GM18511 (cell line): ENCODE measurements around the gene GNG13.

ENCODE experiments used
- ATAC-seq: cut with Tn5 transposase; IDR thresholded peaks from one replicate; pipeline ENCODE4 v1.9.1; 2021; ENCODE audit warnings: mild to moderate bottlenecking, moderate library complexity; ENCODE audit not compliant: unreplicated experiment

GNG13 gene

DNA sequence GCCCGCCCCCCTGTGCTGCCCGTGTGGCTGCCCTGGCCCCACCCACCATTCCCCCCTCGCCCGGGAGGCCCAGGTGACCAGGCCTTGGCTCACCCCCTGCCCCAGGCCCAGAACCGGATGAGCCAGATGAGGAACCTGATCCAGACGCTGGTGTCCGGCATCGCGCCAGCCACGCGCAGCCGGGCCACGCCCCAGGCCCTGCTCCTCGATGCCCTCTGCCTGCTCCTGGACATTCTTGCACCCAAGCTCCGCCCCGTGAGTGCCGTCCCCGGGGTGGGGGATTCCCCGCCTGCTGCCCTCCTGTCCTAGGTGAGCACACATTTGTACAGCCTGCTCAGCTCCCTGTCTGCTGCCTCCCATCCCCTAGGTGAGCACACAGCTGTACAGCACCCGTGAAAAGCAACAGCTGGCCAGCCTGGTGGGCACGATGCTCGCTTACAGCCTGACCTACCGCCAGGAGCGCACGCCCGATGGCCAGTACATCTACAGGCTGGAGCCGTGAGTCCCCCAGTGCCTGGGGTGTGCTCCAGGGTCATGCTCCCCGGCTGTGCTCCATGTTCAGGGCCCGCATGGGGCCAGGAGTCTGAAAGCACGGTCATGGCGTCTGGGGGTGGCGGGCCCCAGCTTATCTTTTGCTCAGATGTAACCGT lies 4.8 kb downstream of the GNG13 start:
- ATAC-seq: no peak

DNA sequence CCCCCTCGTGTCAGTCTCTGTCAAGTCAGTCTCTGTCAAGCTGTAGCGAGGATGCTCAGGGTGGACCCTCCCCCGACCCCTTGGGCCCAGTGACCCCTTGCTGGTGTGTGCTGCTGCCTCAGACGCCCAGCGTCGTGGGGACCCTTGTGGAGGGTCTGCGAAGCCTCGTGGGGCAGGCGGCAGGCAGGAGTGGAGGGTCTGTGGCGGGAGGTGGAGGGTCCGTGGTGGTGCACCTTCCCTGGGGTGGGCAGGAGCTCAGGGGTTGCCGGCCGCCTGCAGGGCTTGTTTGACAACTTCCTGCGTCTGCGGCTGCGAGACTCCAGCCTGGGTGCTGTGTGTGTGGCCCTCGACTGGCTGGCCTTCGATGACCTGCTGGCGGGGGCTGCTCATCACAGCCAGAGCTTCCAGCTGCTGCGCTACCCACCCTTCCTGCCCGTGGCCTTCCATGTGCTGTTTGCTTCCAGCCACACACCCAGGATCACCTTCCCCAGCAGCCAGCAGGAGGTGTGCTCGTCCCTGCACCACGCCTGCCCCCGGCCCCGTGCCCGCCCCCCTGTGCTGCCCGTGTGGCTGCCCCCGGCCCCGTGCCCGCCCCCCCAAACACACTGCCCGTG lies 5.6 kb downstream of the GNG13 start:
- ATAC-seq: no peak

DNA sequence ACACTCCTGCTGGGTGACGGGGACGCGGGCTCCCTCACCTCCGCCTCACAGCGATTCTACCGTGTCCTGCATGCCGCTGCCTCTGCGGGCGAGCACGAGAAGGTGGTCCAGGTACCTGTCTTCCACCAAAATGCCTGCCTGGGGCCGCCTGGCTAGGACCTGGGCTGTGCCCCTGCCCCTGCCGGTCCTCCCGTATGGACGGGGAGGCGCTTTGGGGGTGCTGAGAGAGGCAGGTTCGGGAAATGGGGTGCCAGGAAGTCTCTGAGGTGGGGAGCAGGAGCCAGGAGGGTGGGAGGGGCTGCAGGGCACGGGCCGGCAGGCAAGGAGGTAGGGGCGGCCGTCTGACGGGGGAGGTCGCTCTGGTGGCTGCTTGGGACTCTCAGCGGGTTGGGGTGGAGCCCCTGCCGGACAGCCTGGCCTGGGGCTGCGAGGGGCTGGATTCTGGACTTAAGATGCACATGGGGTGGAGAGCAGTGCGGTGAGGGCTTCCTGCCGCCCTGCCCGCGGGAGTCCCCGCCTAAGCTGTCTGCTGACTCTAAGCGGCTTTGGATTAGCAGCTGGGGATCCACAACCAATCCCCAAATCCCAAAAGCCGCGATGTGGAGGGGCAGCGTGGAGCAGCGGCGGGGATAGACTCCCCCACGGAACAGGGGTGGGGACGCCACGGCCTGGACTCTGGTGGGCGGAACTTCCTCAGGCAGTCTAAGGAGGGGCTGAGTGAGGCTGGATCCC lies 6.3 kb downstream of the GNG13 start:
- ATAC-seq: no peak

DNA sequence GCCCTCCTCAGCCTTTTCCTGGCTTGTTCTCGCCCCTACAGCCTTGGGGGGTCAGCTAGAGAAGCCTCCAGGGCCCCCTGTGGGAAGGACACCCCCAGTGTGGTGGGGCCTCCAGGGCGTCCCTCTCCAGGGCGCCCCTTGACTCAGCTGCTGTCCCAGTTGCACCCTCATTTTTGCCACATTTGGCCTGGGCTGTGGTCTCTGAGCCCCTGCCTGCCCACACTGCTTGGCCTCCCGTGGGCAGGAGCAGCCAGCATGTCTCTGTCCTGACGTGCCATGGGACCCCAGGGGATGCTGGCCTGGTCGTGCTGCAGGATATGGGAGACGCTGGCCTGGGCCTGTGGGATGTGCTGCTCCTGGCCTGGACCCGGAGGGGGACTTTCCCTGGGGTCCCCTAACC lies 7.1 kb downstream of the GNG13 start:
- no peak for ATAC-seq

DNA sequence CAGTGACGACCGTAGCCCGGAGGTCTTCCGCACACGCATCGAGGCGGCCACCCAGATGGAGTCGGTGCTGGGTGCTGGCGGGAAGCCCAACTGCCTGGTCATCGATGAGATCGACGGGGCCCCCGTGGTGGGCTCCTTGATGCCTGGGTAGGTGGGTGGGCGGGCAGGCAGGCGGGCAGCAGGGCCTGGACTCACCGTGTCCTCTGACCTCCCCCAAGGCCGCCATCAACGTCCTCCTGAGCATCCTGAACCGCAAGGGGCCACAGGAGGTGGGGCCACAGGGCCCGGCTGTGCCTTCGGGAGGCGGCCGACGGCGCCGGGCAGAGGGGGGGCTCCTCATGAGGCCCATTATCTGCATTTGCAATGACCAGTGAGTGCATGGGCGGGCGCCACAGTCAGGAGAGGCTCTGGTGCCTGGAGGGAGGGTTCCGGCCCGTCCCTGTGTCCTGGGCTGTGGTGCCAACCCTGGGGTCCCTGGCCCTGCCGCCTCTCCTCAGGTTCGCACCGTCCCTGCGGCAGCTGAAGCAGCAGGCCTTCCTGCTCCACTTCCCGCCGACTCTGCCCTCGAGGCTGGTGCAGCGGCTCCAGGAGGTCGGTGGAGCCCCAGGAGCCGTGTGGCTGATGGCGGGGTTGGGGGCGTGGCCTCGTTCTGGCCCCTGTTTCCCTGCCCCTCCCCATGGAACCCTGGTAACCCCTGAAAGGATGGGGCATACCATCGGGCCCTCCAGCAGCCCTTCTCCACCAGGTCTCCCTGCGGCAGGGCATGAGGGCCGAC lies 8.1 kb downstream of the GNG13 start:
- ATAC-seq: no peak

DNA sequence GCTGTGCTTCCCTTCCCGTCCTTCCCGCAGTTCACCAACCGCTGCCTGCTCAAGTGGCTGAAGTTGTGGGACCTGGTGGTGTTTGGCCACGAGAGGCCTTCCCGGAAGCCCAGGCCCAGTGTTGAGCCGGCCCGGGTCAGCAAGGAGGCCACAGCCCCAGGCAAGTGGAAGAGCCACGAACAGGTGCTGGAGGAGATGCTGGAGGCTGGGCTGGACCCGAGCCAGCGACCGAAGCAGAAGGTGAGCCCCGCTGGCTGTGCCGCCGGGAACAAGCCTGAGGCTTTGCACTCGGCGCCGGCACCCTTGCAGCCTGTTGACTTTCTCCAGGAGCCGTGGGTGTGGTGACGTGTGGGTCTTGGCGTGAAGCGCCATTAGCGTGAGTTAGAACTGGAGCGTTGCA lies 9.4 kb downstream of the GNG13 start:
- no peak for ATAC-seq

DNA sequence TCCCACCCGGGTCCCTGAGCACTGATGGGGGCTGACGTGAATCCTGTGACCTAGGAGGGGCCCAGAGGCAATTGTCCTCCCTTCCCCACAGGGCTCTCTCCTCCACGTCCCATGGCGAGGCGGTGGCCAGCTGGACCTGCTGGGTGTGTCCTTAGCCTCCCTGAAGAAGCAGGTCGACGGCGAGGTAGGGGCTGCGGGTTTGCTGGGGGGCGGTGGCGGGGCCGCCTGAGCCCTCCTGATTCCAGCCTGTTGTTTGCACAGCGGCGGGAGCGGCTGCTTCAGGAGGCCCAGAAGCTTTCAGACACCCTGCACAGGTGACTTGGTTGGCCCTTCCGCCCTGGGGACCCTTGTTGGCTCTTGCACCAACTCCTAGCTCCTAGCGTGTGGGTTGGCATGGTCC lies 10.4 kb downstream of the GNG13 start:
- ATAC-seq: no peak

DNA sequence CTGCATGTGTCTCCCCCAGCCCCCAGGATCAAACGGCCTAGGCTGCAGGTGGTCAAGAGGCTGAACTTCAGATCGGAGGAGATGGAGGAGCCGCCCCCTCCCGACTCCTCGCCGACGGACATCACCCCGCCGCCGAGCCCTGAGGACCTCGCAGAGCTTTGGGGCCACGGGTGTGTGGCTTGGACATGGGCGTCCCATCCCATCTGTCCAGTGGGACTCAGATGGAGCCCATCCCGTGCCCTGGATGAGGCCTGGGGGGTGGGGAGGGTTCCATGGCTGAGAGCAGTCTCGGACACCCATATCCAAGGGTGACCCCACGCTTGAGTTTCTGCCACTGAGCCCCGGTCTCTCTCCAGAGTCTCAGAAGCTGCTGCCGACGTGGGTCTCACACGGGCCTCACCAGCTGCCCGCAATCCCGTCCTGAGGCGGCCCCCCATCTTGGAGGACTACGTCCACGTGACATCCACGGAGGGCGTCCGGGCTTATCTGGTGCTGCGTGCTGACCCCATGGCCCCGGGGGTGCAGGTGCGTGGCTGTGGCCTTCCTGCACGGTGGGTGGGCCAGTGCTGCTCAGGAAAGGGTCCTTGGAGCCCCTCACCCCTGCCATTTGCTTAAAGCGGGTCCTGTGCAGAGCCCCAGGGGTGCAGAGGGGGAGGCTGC lies 11.2 kb downstream of the GNG13 start:
- no peak for ATAC-seq

DNA sequence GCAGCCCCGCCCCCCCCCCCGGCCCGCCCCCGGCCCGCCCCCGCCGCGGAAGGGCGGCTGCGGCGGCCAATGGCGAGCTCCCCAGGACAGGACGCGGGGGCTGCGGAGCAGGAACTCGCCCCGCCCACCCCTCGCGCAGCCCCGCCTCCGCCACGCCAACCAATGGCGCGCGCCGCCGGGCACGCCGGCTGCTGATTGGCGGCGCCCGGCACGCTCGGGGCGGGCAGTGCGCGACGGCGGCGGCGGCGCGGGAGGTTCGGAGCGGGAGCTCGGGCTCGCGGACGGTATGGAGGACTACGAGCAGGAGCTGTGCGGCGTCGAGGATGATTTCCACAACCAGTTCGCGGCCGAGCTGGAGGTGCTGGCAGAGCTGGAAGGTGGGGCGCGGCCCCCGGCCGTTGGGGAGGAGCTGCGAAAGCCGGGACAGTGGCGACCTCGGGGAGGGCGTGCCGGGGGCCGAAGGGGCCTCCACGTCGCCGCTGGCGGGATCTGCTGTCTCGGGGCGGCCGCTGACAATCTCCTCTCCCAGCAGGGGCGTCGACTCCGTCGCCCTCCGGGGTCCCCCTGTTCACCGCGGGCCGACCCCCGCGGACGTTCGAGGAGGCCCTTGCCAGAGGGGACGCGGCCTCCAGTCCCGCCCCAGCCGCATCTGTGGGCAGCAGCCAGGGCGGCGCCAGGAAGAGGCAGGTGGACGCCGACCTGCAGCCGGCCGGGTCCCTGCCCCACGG lies 12.0 kb downstream of the GNG13 start, which contains the start of gene CHTF18:
Gene CHTF18 (plus strand): TSS at position 222 of the 728 bp plus-strand sequence. CDS start 65 bp downstream, at position 287.
- ATAC-seq: peak; percentile 83

DNA sequence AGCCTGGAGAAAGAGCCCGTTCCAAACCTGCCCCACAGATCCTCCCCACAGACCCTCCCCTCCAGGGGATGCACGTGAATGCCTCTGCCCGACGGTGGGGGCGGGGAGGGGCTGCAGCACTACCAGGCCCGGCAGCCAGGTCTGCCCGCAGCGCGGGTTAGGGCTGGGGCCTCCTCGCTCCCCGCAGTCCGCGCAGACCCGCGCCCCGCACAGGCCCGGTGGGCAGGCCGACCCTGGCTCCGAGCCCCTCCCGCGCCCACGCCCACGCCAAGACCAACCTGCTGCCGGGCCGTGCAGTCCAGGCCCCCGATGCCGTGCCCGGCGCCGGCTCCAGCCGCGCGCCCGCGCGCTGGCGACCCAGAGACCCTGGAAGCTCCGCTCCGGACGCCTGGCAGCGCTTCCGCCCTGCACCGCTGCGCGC lies 12.5 kb downstream of the GNG13 start, which contains the start of gene RPUSD1:
Gene RPUSD1 (minus strand): TSS at position 404 of the 421 bp plus-strand sequence. CDS start 644 bp downstream, outside the sequence.
- ATAC-seq: peak; percentile 34

DNA sequence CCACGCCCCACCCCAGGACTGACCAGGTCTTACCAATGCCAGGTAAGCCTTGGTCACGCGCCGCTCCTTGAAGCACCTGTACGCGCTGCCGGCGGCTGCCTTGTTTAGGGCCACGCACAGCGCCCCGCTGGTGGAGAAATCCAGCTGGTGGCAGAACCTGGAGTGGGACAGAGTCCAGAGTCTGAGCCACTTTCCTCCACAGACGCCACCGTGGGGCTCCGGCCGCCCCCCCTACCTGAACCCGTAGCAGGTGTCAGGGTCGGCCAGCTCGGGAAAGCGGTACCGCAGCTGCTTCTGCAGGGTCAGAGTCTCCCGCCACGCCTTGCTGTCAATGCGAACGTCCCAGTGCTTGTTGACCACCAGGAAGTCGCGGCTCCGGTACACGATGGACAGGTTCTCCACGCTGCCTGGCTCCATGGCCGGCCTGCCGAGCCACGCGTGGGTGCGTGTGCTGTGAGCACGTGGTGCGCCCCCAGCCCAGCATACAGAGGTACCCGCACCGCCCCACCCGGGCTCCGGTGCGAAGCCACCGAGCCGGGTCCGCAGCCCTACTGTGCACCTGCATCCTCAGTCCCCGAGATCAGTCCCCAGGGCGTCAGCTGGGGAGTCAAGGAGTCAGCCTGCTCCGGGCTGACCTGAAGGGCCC lies 13.1 kb downstream of the GNG13 start:
- no peak for ATAC-seq

DNA sequence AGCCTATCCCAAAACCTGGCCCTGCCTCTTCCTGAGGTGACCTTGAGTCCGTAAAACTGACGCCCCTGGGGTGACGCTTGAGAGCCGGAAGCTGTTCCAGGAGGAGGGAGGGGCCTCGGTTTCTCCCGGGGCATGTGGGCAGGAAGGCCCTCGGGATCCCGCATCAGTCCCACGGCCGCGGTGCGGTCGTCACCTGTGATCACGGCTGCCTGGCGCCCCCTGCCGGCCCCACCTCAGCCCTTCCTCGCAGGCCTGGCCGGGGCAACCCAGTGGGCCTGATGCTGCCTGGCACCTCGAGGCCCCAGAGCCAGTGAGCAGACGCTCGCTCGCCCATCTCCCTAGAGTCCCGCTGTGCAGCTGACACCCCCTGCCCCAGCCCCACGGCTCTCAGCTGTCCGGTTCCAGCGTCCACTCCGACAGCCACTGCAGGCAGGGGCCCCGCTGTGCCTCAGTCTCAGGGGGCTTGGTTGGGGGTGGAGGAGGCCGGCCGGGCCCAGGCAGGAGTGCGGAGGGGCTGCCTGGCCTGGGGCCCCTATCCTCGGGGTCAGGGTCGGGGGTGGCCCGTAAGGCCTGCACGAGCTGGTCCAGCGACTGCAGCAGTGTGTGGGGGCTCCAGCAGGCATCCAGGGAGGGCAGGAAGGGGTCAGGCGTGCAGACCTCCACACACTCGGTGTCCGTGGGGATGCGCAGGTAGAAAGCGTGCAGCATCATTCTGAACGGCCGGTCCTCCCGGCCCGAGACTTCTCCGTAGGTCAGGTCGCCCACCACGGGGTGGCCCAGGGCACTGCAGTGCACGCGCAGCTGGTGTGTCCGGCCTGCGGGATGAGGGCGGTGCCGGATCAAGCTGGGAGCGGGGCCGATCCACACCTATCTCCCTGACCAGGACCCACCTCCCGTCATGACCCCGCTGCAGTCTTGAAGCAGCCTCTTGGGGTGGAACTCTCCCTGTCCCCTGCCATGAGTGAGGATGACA lies 14.7 kb downstream of the GNG13 start:
- no peak for ATAC-seq

DNA sequence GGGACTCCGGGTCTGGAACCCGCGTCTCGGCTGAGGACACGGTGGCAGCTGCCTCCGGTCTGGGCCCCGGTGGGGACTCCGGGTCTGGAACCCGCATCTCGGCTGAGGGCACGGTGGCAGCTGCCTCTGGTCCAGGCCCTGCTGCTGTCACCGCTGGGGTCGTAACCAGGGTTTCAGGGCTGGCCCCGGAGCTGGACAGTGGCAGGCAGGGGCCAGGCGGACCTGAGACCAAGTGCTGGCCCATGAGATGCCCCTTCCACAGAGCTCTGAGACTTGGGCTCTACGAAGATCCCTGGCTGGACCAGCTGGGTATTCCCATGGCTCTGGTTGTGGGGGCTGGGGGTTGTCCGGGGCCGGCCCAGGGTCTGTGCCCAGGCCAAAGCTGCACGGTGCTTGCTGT lies 16.1 kb downstream of the GNG13 start:
- no peak for ATAC-seq

DNA sequence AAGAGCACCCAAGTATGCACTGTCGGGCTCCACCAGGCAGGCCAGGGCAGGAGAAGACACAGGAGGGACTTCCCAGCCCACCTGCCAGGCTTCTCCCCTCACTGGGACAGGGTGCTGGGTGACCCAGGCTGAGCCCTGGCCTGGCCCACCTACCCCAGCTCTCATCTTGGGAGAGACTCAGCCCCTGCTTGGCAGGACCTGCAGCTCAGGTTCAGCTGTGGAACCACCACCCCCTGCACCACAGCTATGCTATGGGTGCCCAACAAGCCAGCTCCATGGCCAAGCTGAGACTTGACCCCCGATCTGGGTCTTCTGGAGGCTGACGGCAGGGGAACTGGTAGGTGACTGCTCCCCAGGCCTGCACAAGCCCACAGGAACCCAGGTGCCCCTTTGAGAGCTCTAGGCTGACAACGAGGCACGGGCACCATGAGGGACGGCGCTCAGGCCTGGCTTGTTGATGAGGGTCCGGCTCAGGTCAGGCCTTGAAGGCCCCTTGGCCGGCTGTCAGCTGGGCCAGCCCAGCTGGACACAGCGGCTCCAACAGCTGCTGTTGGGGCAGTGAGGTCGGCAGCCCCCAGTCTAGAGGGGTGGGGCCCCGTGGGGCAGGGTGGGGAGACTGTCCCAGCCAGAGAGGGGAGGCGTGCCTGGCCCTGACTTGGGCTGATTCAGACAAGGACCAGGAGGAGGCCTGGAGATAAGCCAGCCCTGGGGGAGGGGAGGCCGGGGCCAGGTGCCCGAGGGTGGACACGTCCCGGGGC lies 17.0 kb downstream of the GNG13 start:
- ATAC-seq: no peak

DNA sequence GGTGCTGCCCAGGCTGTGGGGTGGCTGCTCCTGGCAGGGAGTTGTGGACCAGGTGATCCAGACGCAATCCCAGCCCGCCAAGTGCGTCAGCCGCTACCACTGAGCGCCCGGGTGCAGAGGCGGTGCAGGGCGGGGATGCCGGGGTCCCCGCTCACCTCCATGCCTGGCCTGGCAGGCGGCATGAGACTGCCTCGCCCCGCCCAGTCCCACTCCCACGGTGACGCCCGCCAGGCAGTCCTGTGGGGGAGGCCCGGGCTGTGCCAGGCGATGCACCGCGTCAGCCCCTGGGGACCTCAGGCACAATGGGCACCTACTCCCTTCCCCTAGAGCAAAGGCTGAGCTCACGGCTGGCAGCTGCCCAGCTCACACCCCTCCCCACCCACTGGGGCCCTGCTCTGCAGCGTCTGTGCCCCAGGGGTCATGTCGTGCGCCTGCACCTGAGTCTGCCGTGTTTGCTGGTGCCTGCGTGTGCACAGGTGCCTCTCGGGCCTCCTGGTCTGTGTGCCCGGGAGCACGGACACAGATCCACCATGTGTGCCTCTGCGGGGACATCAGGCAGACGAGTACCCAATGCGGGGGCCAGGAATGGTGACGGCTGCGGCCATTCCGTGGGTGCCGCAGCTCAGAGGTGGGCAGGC lies 17.6 kb downstream of the GNG13 start:
- no peak for ATAC-seq

DNA sequence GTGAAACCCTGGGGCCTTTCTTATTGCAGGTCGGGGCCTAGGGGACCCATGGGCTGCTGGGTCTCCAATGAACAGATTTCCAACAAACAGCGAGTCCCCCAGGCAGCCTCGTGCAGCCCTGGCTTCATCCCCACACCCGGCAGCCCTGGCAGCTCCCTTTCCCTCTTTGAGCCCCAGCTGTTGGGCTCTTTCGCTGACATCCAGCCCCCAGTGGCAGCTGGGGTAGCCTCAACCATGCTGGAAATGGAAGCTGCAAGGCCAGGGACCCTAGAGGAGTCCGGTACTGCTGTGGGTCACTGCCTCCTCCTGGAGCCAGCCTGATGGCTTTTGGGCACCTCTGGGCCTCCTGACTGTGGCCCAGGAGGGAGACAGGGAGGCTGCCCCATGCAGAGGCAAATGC lies 18.3 kb downstream of the GNG13 start:
- no peak for ATAC-seq

DNA sequence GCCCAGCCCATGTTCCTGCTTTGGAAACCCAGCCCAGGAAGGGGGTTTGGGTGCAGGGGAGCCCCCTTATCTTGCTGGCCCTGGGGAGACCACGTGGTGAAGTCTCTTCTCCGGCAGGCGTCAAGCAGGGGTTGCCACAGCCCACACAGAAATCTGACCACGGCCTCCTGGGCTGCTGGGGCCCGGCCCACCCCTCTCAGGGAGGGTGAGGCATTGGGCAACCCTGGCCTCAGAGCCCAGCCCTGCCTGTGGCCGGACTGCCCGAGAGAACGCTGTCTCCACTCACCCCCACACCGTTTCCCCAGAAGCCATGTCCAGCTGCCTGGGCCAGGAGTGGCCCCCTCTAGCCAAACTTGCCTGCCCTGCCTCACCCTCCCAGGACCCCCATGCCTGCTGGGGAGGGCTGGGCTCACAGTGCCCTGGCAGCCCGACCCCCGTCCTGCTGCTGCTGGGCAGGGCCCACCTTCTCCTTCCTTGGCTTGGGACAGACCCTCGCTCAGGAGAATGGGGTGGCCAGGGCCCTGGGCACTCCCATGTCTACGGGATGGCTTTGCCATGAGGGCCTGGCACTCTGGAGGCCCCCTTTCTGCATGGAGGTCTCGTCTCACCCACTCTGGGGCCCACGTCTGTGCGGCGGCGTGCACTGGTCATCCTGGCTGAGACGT lies 19.1 kb downstream of the GNG13 start:
- no peak for ATAC-seq
